GM19043 (cell line): ENCODE data around the gene BCAS4.
"Not testable (repeated sequence)": the region's sequence is repeated elsewhere in the genome, so short reads cannot be mapped to it uniquely, and the experiment has no call there.

ENCODE experiments used
- ATAC-seq: cut with Tn5 transposase; IDR thresholded peaks from one replicate; pipeline ENCODE4 v1.9.1; 2021; ENCODE audit warnings: low read depth; ENCODE audit not compliant: unreplicated experiment

BCAS4 gene

DNA sequence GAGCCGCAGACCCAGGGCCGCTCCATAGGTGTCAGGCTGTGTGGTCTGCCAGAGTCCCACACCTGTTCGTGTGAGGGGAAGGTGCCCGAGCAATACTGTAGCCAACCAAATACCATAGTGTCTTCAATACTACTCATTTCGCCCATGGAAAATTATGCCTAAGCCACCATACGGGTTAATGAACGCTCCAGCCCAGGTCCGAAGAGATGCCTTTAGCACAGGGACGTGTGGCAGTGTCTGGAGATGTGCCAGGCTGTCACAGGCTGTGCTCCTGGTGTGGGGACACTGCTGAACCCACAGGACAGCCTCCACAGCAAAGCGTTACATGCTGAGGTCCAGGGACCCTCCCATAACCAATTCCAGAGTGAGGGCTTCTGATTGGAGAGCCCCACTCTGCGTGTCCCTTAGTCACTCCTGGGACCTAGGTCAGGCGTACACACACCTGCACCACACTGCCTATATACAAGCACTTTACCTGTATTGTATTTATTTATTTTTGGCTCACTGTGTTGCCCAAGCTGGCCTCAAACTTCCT is 25.2 kb upstream of the BCAS4 start:
- ATAC-seq: not testable (repeated sequence)

DNA sequence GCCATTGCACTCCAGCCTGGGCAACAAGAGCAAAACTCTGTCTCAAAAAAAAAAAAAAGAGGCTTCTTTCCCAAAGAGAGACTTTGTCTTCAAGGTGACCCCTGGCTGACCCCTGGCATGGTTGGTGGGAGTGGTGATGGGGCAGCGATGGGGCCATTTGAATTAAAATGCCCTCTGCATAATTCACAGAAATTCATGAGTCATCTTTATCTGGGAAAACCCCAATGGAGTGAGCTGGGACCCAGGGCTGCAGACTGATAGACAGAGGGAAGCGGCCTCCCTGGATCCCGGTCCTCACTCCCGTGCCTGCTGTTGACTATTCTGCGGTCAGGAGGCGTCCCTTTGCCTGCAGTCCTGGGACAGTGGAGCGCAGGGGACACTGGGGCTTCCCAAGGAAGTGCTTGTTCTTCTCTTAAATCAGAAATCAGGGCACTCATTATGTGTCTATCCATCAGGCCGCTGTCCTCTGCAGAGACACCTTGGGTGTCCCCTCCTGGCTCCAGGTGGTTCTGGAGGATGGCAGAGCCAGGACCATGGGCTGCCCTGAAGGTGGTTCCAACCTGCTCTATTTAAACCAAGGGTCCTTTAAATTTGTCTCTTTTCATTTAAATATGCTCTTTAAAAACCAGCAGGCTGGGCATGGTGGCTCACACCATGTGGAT is 23.3 kb upstream of the BCAS4 start:
- not testable (repeated sequence) for ATAC-seq

DNA sequence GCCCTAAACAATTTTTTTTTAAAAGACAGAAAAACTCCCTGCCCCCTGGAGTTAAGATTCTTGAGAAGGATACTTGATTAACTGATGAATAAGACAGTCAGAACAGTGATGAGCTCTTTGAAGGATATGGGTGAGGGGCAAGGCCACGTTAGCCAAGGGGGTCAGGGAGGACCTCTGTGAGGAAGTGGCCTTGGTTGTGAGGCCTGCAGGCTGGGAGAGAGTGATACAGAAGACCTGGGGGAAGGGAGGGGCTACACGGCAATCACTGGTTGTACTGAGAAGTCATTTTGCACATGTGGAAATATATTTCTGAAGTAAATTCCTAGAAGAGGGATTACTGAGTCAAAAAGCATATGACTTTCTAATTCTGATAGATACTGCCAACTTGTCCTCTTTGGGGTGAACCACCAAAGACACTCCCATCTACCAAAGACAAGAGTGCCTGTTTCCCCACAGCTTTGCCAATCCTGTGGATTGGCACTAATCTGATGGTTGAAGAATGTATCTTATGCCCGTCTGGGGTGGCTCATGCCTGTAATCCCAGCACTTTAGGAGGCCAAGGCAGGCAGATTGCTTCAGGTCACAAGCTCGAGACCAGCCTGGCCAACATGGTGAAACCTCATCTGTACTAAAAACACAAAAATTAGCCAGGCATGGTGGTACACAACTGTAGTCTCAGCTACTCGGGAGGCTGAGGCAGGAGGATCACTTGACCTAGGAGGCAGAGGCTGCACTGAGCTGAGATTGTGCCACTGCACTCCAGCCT is 22.3 kb upstream of the BCAS4 start:
- no peak for ATAC-seq

DNA sequence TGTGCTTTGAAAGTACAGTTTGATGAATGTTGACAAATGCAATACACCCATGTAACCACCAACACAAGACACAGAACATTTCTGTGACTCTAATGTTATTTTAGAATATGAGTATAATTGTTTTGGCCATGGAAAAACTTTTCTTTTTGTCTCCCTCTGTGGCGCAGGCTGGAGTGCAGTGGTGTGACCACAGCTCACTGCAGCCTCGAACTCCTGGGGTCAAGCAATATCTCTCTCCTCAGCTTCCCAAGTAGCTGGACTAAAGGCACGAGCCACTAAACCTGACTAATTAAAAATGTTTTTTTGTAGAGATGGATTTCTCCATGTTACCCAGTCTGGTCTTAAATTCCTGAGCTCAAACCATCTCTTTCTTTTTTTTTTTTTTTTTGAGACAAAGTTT is 20.3 kb upstream of the BCAS4 start:
- no peak for ATAC-seq

DNA sequence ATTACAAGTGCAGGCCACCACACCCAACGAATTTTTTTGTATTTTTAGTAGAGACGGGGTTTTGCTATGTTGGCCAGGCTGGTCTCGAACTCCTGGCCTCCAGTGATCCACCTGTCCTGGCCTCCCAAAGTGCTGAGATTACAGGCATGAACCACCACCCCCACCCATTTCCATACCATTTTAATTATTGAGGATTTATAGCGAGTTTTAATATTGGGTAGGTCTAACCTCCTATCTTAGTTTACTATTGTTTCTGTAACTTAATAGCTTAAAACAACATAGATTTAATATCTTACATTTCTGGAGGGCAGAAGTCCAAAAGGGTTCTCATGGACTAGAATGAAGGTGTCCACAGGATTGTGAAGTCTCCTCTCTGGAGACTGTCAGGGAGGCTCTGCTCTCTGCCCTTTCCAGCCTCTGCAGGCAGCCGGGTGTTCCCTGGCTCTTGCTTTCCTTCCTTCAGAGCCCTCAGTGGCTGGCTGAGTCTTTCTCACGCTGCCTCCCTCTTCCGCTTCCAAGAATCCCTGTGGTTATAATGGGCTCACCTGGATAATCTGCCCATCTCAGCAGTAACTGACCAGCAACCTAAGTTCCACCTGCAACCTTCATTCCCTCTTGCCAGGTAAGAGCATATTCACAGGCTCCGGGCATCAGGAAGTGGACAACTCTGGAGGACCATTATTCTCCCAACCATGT is 18.6 kb upstream of the BCAS4 start:
- ATAC-seq: no peak

DNA sequence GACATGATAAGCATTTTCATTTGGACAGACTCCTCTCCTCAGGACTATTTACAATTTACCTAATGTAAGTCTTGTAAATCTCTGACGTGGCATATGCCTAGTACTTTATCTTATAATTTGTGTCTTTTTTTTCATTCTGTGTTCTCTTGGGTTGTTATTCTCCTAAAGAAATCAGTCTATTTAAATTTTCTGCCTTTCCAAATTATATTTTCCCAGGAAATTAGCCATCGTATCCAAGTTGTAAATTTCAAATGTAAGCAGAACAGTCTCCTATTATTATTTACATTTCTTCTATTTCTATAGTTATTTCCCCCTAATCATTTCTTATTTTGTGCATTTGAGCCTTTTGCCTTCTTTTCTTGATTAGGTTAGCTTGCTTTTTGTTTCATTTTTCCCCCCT is 17.5 kb upstream of the BCAS4 start:
- ATAC-seq: no peak

DNA sequence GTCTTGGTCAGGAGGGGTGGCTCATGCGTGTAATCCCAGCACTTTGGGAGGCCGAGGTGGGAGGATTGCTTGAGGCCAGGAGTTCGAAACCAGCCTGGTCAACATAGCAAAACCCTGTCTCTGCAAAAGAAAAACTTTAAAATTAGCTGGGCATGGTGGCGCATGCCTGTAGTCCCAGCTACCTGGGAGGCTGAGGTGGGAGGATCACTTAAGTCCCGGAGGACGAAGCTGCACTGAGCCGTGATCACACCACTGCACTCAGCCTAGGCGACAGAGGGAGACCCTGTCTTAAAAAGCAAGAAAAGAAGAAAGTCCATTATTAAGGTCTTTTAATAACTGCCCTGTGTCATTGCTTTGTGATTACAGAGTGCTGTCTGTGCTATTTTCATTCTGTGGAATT is 15.9 kb upstream of the BCAS4 start:
- ATAC-seq: not testable (repeated sequence)

DNA sequence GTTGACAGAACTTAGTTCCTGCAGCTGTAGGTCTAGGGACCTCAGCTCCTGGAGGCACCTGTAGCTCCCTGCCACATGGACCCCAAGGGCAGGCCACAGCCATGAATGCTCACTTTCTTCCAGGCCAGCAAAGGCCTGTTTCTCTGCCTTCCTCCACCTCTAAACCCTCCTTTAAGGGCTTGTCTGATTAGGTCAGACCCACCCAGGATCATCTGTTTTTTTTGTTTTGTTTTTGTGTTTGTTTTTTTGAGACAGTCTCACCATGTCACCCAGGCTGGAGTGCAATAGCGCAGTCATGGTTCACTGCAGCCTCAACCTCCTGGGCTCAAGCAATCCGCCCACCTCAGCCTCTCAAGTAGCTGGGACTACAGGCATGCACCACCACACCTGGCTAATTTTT is 11.5 kb upstream of the BCAS4 start:
- ATAC-seq: no peak

DNA sequence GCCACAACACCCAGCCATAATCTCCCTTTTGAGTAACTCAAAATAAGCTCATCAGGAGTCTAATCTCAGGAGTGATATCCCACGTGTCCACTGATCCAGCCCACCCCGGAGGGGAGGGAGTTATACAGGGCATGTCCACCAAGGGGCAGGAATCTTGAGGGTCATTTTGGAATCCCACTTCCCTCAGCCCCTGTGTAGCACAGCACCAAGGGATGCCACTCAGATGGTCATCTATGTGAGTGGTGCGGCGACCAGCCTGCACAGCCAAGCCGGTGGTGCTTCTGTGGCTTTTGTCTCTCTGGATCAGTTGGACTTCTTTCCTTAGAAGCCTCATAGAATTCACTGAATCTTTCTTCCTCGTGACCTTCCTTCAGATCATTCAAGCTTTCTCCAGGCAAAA is 11.0 kb upstream of the BCAS4 start:
- ATAC-seq: no peak

DNA sequence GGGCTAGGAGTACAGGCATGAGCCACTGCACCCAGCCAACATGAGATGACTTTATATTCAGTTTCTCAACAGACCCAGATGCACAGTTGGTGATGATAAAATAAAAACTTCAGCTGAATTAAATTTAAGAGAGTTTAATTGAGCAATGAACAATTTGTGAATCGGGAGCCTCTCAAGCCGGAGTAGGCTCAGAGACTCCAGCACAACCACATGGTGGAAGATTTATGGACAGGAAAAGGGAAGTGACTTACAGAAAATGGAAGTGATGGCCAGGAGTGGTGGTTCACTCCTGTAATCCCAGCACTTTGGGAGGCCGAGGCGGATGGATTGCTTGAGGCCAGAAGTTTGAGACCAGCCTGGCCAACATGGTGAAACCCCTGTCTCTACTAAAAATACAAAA is 10.4 kb upstream of the BCAS4 start:
- no peak for ATAC-seq

DNA sequence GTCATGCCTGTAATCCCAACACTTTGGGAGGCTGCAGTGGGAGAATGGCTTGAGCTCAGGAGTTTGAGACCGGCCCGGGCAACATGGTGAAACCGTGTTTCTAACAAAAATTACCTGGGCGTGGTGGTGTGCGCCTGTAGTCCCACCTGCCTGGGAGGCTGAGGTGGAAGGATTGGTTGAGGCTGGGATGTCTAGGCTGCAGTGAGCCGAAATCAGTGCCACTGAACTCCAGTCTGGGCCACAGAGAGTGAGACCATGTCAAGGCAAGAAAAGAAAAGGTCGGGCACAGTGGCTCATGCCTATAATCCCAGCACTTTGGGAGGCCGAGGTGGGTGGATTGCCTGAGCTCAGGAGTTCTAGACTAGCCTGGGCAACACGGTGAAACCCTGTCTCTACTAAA is 8.2 kb upstream of the BCAS4 start:
- no peak for ATAC-seq

DNA sequence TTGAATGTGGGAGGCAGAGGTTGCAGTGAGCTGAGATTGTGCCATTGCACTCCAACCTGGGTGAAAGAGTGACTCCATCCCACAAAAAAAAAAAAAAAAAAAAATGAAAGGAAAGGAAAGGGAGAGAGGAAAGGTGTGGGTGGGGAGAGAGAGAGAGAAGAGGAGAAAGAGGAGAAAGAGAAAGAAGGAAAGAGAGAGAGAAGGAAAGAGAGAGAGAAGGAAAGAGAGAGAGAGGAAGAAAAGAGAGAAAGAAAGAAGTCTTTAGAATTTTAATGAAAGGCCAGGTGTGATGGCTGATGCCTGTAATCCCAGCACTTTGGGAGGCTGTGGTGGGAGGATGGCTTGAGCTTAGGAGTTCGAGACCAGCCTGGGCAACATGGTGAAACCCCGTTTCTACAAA is 7.7 kb upstream of the BCAS4 start:
- ATAC-seq: no peak

DNA sequence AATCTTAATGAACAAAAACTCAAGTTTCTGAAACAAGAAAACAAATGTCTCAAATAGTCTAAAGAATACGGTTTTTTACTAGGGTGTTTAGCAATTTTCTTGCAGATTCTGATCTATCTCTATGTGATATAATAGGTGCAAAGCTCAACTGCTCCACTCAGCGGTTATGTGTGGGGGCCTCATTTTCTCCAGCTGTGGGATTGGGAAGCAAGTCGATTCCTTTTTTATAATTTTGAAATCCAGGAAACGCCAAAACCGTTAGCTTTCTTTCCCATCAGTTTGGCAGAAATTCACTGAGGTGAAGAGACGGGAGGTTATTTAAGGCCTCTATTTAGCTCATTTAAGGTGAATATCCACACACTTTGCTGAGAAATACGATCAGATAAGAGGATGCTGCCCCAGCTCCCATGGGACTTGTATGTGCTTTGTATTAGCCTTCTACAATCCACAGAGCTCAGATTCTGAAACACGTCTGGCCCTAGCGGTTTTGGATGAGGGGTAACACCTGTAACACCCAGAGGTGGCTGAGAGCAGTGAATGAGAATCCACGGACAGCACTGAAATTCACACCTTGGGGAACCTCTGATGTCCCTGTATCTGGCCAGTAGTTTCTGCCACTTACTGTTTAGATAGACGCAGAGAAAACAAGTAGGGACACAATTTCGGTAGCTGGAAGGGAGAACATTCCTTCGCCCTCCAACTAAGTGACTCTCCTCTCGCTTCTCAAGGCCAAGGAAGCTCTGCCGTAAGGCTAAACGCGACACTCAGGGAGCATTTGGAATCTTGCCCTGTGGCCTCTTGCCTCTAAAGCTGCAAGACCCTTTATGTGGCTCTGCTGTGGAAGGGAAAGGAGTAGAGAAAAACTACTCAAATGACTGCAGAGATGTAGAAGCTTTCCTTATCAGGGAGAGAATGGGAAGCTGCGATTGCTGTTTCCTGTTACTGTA is 6.5 kb upstream of the BCAS4 start:
- ATAC-seq: no peak

DNA sequence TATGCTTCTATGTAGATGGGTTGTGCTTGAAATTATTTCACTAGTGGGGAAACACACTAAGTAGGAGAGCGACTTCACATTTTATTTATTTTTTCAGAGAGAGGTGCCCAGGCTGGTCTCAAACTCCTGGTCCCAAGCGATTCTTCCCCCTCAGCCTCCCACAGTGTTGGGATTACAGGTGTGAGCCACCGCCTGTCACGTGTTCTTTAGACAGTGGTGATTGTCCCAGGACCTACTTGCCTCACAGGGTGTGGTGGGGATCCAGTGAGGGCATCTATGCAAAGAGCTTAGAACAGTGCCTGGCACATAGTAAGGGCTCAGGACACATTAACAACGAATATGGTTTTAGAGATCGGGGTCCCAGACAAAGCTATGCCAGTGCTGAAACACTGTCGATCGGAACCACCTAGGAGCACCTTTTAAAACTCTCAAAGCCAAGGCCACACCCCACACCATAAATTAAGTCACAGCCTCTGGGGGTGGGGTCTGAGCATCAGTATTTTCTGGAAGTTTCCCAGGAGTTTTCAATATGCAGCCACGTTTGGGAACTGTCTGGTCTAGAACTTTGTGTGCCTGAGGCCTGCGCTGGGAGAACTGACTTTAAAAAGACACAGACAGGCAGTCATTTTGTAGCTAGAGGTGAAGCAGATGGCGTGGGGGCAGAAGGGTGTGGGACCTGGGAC is 4.8 kb upstream of the BCAS4 start:
- no peak for ATAC-seq

DNA sequence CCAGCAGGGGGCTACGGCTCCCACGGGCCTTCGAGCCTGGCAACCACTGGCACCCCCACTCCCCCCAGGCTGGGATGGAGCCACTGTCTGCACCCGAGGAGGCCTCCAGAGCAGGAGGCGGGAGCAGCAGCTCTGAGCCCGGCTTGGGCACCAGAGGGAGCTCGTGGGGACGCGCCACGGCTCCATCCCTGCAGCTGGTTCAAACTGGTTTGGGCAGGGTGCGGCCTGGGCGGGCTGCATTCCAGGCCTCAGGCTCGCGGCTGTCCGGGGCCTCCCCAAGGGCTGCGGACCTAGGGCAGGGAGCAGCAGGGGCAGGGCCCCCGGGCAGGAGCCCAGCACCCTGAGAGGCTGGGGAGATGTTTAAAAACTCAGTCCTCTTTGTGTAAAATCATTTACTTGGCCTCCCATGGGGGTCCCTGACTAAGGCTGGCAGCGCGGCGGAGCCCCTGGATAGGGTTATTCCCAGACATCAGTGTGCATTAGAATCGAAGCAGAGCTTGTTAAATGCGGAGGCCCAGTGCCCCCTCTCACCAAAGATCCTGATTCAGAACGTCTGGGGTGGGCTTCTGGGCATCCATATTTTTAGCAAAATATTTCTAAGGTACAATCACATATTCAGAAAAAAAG is 4.1 kb upstream of the BCAS4 start:
- ATAC-seq: peak; percentile 74

DNA sequence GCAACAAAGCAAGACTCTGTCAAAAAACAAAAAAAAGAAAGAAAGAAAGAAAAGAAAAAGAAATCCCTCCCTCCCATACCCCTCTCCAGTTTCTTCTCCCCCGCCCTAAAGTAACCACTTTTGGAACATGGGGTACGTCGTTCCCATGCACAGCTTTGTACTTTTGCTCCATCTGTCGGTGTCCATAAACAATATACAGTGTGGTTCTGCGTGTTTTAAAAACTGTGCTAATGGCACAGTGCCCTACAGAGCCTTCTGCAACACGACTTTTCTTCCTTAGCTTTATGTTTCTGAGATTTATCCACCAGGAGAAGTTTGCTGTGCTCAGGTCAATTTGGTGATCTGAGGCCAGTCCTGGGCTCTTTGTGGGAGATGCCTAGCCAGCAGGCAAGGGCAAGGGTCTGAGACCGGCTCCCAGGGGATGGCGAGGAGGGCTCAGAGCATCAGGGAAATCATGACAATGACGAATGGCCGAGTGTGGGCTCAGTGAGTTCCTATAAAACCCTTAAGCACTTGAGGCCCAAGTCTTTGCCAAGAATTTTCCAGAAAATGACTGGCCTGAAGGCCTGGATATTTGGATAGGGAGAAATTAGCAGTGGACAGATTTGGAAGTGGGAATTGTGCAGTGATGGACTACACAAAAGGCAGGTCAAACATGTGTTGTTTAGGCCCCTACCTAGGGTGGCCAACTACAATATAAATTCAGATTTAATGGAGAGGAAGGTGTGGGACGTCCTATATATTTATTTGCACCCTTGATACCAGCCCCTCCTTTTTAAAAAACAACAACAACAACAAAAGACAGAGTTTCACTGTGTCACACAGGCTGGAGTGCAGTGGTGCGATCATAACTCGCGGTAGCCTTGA is 1.9 kb upstream of the BCAS4 start:
- no peak for ATAC-seq

DNA sequence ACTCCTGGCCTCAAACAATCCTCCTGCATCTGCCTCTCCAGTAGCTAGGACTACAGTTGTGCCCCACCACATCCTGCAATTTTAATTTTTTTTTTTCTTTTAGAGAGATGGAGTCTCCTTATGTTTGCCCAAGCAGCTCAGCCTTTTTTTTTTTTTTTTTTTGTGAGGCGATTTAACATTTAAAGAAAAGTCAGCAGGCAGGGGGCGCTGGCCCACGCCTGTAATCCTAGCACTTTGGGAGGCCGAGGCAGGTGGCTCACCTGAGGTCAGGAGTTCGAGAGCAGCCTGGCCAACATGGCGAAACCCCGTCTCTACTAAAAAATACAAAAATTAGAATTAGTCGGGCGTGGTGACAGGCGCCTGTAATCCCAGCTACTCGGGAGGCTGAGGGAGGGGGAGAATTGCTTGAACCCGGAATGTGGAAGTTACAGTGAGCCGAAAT is 1.3 kb upstream of the BCAS4 start:
- ATAC-seq: not testable (repeated sequence)

DNA sequence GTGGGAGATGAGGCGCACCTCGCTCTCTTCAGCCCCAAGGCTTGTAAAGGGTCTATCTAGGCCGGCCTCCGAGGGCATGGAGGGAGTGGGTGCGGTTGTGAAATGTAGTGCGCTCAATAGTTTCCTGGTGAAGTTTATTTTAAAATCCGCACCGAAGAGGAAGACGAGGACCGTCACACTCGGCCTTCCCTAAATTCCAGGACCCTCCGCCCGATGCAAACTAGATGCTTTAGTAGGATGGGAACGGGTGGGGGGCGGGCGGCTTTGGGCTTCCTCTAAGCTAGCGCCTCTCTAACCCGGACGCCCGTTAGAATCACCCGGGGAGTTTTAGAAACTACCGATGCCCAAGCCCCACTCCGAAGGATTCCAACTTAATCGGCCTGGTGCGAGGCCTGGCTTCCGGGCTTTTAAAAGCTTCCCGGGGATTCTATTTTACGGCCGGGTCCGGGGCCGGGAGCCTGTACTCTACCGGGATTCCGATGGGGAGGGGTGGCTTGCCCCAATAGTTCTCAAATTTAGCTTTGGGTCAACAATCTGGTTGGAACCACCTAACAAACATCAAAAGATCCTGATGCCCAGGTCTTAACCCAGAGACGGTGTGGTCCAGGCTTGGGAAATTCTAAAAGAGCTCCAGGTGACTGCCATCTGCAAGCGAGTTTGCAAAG is 548 bp upstream of the BCAS4 start:
- no peak for ATAC-seq
